ENCODE results near the gene PPP2R5E.

GRCh38 chr14:63515240-63515639 is 27.9 kb downstream of the PPP2R5E start:
- no peak for TF ChIP-seq POLR2A (IDR thresholded peaks at IDR 0.05)
- TF ChIP-seq, protein P1, sequence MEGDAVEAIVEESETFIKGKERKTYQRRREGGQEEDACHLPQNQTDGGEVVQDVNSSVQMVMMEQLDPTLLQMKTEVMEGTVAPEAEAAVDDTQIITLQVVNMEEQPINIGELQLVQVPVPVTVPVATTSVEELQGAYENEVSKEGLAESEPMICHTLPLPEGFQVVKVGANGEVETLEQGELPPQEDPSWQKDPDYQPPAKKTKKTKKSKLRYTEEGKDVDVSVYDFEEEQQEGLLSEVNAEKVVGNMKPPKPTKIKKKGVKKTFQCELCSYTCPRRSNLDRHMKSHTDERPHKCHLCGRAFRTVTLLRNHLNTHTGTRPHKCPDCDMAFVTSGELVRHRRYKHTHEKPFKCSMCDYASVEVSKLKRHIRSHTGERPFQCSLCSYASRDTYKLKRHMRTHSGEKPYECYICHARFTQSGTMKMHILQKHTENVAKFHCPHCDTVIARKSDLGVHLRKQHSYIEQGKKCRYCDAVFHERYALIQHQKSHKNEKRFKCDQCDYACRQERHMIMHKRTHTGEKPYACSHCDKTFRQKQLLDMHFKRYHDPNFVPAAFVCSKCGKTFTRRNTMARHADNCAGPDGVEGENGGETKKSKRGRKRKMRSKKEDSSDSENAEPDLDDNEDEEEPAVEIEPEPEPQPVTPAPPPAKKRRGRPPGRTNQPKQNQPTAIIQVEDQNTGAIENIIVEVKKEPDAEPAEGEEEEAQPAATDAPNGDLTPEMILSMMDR (IDR thresholded peaks at IDR 0.05), result no peak

Measured in testis (tissue), 2 donors.